ENCODE data around the gene POLR1G.

The POLR1G gene

GRCh38 chr19:45448887-45449299 lies 42.4 kb downstream of the POLR1G start:
- no peak for DNase-seq

GRCh38 chr19:45450012-45450333 lies 43.5 kb downstream of the POLR1G start:
- DNase-seq = no peak

- DNase-seq = no peak
Observed at GRCh38 chr19:45451131-45451849, 44.8 kb downstream of the POLR1G start.

GRCh38 chr19:45451850-45452387 lies 45.5 kb downstream of the POLR1G start:
- no peak for DNase-seq

GRCh38 chr19:45455707-45456499 lies 49.5 kb downstream of the POLR1G start:
- peak; percentile 69 for DNase-seq

- DNase-seq = no peak
Observed at GRCh38 chr19:45456500-45456815, 50.0 kb downstream of the POLR1G start.

- no peak for DNase-seq
Observed at GRCh38 chr19:45457776-45458175, 51.3 kb downstream of the POLR1G start.
